WTC11 (cell line): Measurements from ENCODE around the gene COL5A1.

ENCODE experiments used
- CTCF ChIP-seq: fragments of 200-600 bp; IDR thresholded peaks from 2 replicates; pipeline ENCODE4 v1.8.0; 2022; ENCODE audit warnings: antibody characterized with exemption
- EMX1 ChIP-seq: fragments of 250-450 bp; sonication (Bioruptor Pico); IDR thresholded peaks from 2 replicates; pipeline ENCODE4 v1.8.0; 2021; ENCODE audit warnings: mild to moderate bottlenecking
- TEAD4 ChIP-seq: sonication (generic); formaldehyde crosslinking; IDR thresholded peaks from 2 replicates; pipeline ENCODE4 v1.8.0; 2022; ENCODE audit warnings: mild to moderate bottlenecking, missing genetic modification reagents

GRCh38 chr9:134664446-134664845, 22.8 kb downstream of the COL5A1 start:
- no peak for TF ChIP-seq CTCF
- TF ChIP-seq EMX1 (CRISPR knock-in tag): no peak
- TF ChIP-seq TEAD4 (CRISPR knock-in tag): no peak
